Left lung (tissue), 10 donors: ENCODE data around the gene SORCS1. TPM values are rescaled to one million over a fixed set of nuclear protein-coding genes. Genes with fewer than 3 reads are reported as not detected.

Experiments used
- ATAC-seq: fragments of 200-7000 bp; cut with Tn5 transposase; one replicate; pipeline ENCODE4 v1.9.1; 2020; ENCODE audit warnings: moderate library complexity
- DNase-seq, 4 donors: peaks; one replicate each; pipeline ENCODE4 v3.0.0-alpha.2; 2013 to 2020
- H3K27ac ChIP-seq, 2 donors: fragments of 200-600 bp; sonication (generic) in 1 of 2; one replicate each; pipeline versions ENCODE4 v1.5.0 to v1.8.0; 2020 to 2021
- H3K27me3 ChIP-seq, 2 donors: fragments of 200-600 bp; sonication (generic) in 1 of 2; one replicate each; pipeline versions ENCODE4 v1.5.0 to v1.8.0; 2020 to 2021
- H3K36me3 ChIP-seq, 2 donors: fragments of 200-600 bp; sonication (generic) in 1 of 2; one replicate each; pipeline versions ENCODE4 v1.5.0 to v1.8.0; 2020 to 2021
- H3K4me1 ChIP-seq, 2 donors: fragments of 200-600 bp; one replicate each; pipeline ENCODE4 v1.8.0; 2021
- H3K4me3 ChIP-seq, 2 donors: fragments of 200-600 bp; sonication (generic) in 1 of 2; one replicate each; pipeline versions ENCODE4 v1.5.0 to v1.8.0; 2020 to 2021; ENCODE audit warnings: mild to moderate bottlenecking in 1 of 2
- H3K9me3 ChIP-seq, 2 donors: fragments of 200-600 bp; sonication (generic) in 1 of 2; one replicate each; pipeline versions ENCODE4 v1.5.0 to v1.8.0; 2020 to 2021
- CTCF ChIP-seq, 2 donors: fragments of 200-600 bp; sonication (generic) in 1 of 2; IDR thresholded peaks; one replicate each; pipeline versions ENCODE4 v1.5.0 to v1.8.0; 2021; ENCODE audit warnings: antibody characterized with exemption in 2 of 2
- intact Hi-C, 2 donors: fragments of 100-400 bp; cut with DNase I; formaldehyde crosslinking; loops; one replicate each; pipeline versions ENCODE4 v1.11.2 to v1.14.2; 2022
- polyA plus RNA-seq, 6 donors: library from polyadenylated mRNA; unstranded; fragments of 120-200 nt; gene quantifications; one replicate each; pipeline ENCODE4 v1.2.1, GENCODE V29; 2013; ENCODE audit not compliant: insufficient read length in 6 of 6
- total RNA-seq, 2 donors: library from RNA; stranded (reverse); fragmentation: NEBNext Ultra II Directional; extraction: Animal tissue kit (Norgen Biotek cat#: 25700); gene quantifications; one replicate each; pipeline ENCODE4 v1.2.1, GENCODE V29; 2021
- donor health status: DM: no; HTN: yes; CAD: no.
- donor health status: DM: no; HTN: no; CAD: no.

The SORCS1 gene
- total and polyA plus RNA-seq, 8 donors: 0.03 to 0.72 (median 0.21) TPM

- no peaks in the 10 kb centered on the region for H3K27me3 ChIP-seq
- intact Hi-C loops: no loop called here
These were observed 69.5 kb downstream of the SORCS1 start for GRCh38 chr10:107094824-107095522.

GRCh38 chr10:107092321-107092720, 72.2 kb downstream of the SORCS1 start:
- ATAC-seq: no peak
- no peaks in the 10 kb centered on the region for H3K27me3 ChIP-seq
- intact Hi-C loops: no loop called here
- H3K4me1 ChIP-seq: no peaks in the 10 kb centered on the region
- no peak overlapping the region for H3K4me3 ChIP-seq
- H3K36me3 ChIP-seq: no peaks in the 10 kb centered on the region
- H3K9me3 ChIP-seq: no peaks in the 10 kb centered on the region
- DNase-seq: no peak
- TF ChIP-seq CTCF (IDR thresholded peaks at IDR 0.05): no peak
- H3K27ac ChIP-seq: no peak overlapping the region

More at GRCh38 chr10:107094824-107095522, 69.5 kb downstream of the SORCS1 start:
- Histone ChIP-seq H3K36me3 (no peaks in the 10 kb centered on the region), H3K4me3 (no peak overlapping the region), H3K27ac (no peak overlapping the region), H3K9me3 (no peaks in the 10 kb centered on the region), H3K4me1 (no peaks in the 10 kb centered on the region)
- DNase-seq (no peak), ATAC-seq (no peak)
- TF ChIP-seq CTCF (IDR thresholded peaks at IDR 0.05): no peak

GRCh38 chr10:107091126-107091525, 73.4 kb downstream of the SORCS1 start:
- Histone ChIP-seq H3K9me3 (no peaks in the 10 kb centered on the region), H3K36me3 (no peaks in the 10 kb centered on the region), H3K4me1 (no peaks in the 10 kb centered on the region), H3K27ac (no peak overlapping the region), H3K27me3 (no peaks in the 10 kb centered on the region), H3K4me3 (no peak overlapping the region)
- DNase-seq: no peak
- intact Hi-C loops: no loop called here
- TF ChIP-seq CTCF (IDR thresholded peaks at IDR 0.05): no peak
- ATAC-seq: no peak

GRCh38 chr10:107085665-107086525, 78.6 kb downstream of the SORCS1 start:
- no peak overlapping the region for H3K4me3 ChIP-seq
- intact Hi-C loops: no loop called here
- DNase-seq (no peak), ATAC-seq (no peak)
- no peaks in the 10 kb centered on the region for H3K36me3 ChIP-seq
- H3K4me1 ChIP-seq: no peaks in the 10 kb centered on the region
- no peak for TF ChIP-seq CTCF (IDR thresholded peaks at IDR 0.05)
- no peaks in the 10 kb centered on the region for H3K9me3 ChIP-seq
- no peak overlapping the region for H3K27ac ChIP-seq
- H3K27me3 ChIP-seq: no peaks in the 10 kb centered on the region

- intact Hi-C loops: no loop called here
- Histone ChIP-seq H3K9me3 (no peaks in the 10 kb centered on the region), H3K27me3 (no peaks in the 10 kb centered on the region), H3K36me3 (no peaks in the 10 kb centered on the region), H3K4me3 (no peak overlapping the region), H3K27ac (no peak overlapping the region), H3K4me1 (no peaks in the 10 kb centered on the region)
- TF ChIP-seq CTCF (IDR thresholded peaks at IDR 0.05): no peak
- no peak for DNase-seq
- ATAC-seq: no peak
These were observed 81.0 kb downstream of the SORCS1 start for GRCh38 chr10:107083388-107084009.
